HFFc6 (cell line): ENCODE results near the gene GPR158. TPM values are rescaled to one million over a fixed set of nuclear protein-coding genes. Genes with fewer than 3 reads are reported as not detected.

Experiments used
- DNase-seq: peaks from one replicate; pipeline ENCODE4 v3.0.0-alpha.2; 2018
- H3K27ac Mint-ChIP-seq: 2 replicates; pipeline ENCODE4 v1.8.0; 2020; ENCODE audit warnings: mild to moderate bottlenecking, mixed read lengths
- H3K27me3 Mint-ChIP-seq: 2 replicates; pipeline ENCODE4 v1.8.0; 2021; ENCODE audit warnings: mild to moderate bottlenecking, moderate library complexity, mixed read lengths; ENCODE audit not compliant: insufficient read depth
- H3K36me3 Mint-ChIP-seq: 2 replicates; pipeline ENCODE4 v1.8.0; 2021; ENCODE audit warnings: low read depth, mixed read lengths
- H3K4me1 Mint-ChIP-seq: 2 replicates; pipeline ENCODE4 v1.8.0; 2020; ENCODE audit warnings: low read depth, mixed read lengths
- H3K4me3 Mint-ChIP-seq: 2 replicates; pipeline ENCODE4 v1.8.0; 2020; ENCODE audit warnings: mild to moderate bottlenecking, moderate library complexity, mixed read lengths
- H3K9me3 Mint-ChIP-seq: 2 replicates; pipeline ENCODE4 v1.8.0; 2020; ENCODE audit warnings: mild to moderate bottlenecking, mixed read lengths
- CTCF ChIP-seq: fragments of 200-600 bp; sonication (generic); IDR thresholded peaks from 2 replicates; pipeline ENCODE4 v1.5.0; 2021; ENCODE audit warnings: antibody characterized with exemption, mild to moderate bottlenecking
- total RNA-seq, 6 experiments: library from RNA; stranded (reverse); fragmentation: NEBNext Ultra II Directional; extraction: Animal tissue kit (Norgen Biotek cat#: 25700); gene quantifications; 2 replicates in 1 of 6; 3 replicates in 5 of 6; pipeline ENCODE4 v1.2.3, GENCODE V29; 2021

GPR158 gene
- total RNA-seq, 6 experiments from 2014 or later = not detected

- Mint-ChIP-seq H3K4me1 (no peaks in the 10 kb centered on the region), H3K27me3 (no peaks in the 10 kb centered on the region), H3K9me3 (peaks cover 24% of the 10 kb centered on the region), H3K4me3 (no peak overlapping the region), H3K36me3 (no peaks in the 10 kb centered on the region), H3K27ac (no peak overlapping the region)
- no peak for TF ChIP-seq CTCF
- no peak for DNase-seq
Measured at GRCh38 chr10:25639646-25640045, 464.8 kb downstream of the GPR158 start.

GRCh38 chr10:25641595-25641994, 466.8 kb downstream of the GPR158 start:
- H3K27ac Mint-ChIP-seq = no peak overlapping the region
- H3K36me3 Mint-ChIP-seq = no peaks in the 10 kb centered on the region
- no peak overlapping the region for H3K4me3 Mint-ChIP-seq
- no peaks in the 10 kb centered on the region for H3K4me1 Mint-ChIP-seq
- DNase-seq = no peak
- no peak for TF ChIP-seq CTCF
- peaks cover 38% of the 10 kb centered on the region for H3K9me3 Mint-ChIP-seq
- no peaks in the 10 kb centered on the region for H3K27me3 Mint-ChIP-seq

GRCh38 chr10:25642721-25643120, 467.9 kb downstream of the GPR158 start:
- Mint-ChIP-seq H3K4me1 (no peaks in the 10 kb centered on the region), H3K4me3 (no peak overlapping the region), H3K36me3 (no peaks in the 10 kb centered on the region), H3K27ac (no peak overlapping the region), H3K9me3 (peaks cover 34% of the 10 kb centered on the region), H3K27me3 (no peaks in the 10 kb centered on the region)
- no peak for DNase-seq
- no peak for TF ChIP-seq CTCF

GRCh38 chr10:25646371-25646770, 471.6 kb downstream of the GPR158 start:
- H3K27ac Mint-ChIP-seq = no peak overlapping the region
- no peak for DNase-seq
- no peak overlapping the region for H3K4me3 Mint-ChIP-seq
- H3K9me3 Mint-ChIP-seq = peaks cover 50% of the 10 kb centered on the region
- H3K36me3 Mint-ChIP-seq = no peaks in the 10 kb centered on the region
- TF ChIP-seq CTCF = no peak
- no peaks in the 10 kb centered on the region for H3K4me1 Mint-ChIP-seq
- H3K27me3 Mint-ChIP-seq = peaks cover 2% of the 10 kb centered on the region; the same call in 1 of the 2 replicates

- DNase-seq = no peak
- no peak overlapping the region for H3K4me3 Mint-ChIP-seq
- no peak overlapping the region for H3K27ac Mint-ChIP-seq
- H3K27me3 Mint-ChIP-seq = peaks cover 3% of the 10 kb centered on the region
- H3K4me1 Mint-ChIP-seq = no peaks in the 10 kb centered on the region
- H3K9me3 Mint-ChIP-seq = peaks cover 47% of the 10 kb centered on the region
- H3K36me3 Mint-ChIP-seq = no peaks in the 10 kb centered on the region
- TF ChIP-seq CTCF = no peak
Measured at GRCh38 chr10:25651534-25651933, 476.7 kb downstream of the GPR158 start.

Other genes starting within 250 kb of the GPR158 start
- gene PRTFDC1, start 222.4 kb upstream of the GPR158 start, total RNA-seq = 10 to 100 TPM; 16.2 to 32.6 (median 29.0) TPM
- under 1 TPM in 5 of 6 experiments, not detected in 1; 0.14 to 0.33 (median 0.23) TPM for gene ENKUR, start 158.8 kb upstream of the GPR158 start, total RNA-seq
- 1 to 10 TPM; 2.8 to 4.4 (median 3.6) TPM for gene THNSL1, start 158.4 kb upstream of the GPR158 start, total RNA-seq